T-helper 17 cell (primary cell): Measurements from ENCODE around the gene TEX51. TPM values are rescaled to one million over a fixed set of nuclear protein-coding genes. Genes with fewer than 3 reads are reported as not detected.

ENCODE experiments used
- ATAC-seq: fragments of 150-1000 bp; cut with Tn5 transposase; 2 replicates; pipeline ENCODE4 v1.10.0; 2021; ENCODE audit warnings: mild to moderate bottlenecking, moderate library complexity
- DNase-seq, 3 donors: peaks; one replicate each; pipeline versions ENCODE4 v3.0.0 to v3.0.0-alpha.2; 2020 to 2021
- H3K9me3 ChIP-seq: one replicate; pipeline ENCODE4 v1.7.0; 2013; ENCODE audit warnings: low read length, mild to moderate bottlenecking; ENCODE audit not compliant: control insufficient read depth, poor library complexity, severe bottlenecking
- H3K27ac Mint-ChIP-seq: one replicate; pipeline ENCODE4 v1.8.0; 2022; ENCODE audit warnings: mild to moderate bottlenecking, moderate library complexity, mixed read lengths
- H3K27me3 Mint-ChIP-seq: one replicate; pipeline ENCODE4 v1.8.0; 2022; ENCODE audit warnings: mixed read lengths
- H3K36me3 Mint-ChIP-seq: one replicate; pipeline ENCODE4 v1.8.0; 2022; ENCODE audit warnings: low read depth, mixed read lengths
- H3K4me1 Mint-ChIP-seq: one replicate; pipeline ENCODE4 v1.8.0; 2022; ENCODE audit warnings: mild to moderate bottlenecking, mixed read lengths
- H3K4me3 Mint-ChIP-seq: one replicate; pipeline ENCODE4 v1.8.0; 2022; ENCODE audit warnings: mild to moderate bottlenecking, moderate library complexity, mixed read lengths
- total RNA-seq, 4 donors: library from RNA in 2 of 4; stranded (reverse) in 2 of 4; gene quantifications; one replicate each; pipeline ENCODE4 v1.2.3 and lab custom pipeline; 2022 to 2026

The TEX51 gene
- not detected for total RNA-seq
- 0 reads per million in 2 donors for total RNA-seq (lab: John Stamatoyannopoulos, UW)

- no peak for DNase-seq
- no peaks in the 10 kb centered on the region for H3K4me1 Mint-ChIP-seq
- no peaks in the 10 kb centered on the region for H3K9me3 ChIP-seq
- no peak for ATAC-seq
- H3K4me3 Mint-ChIP-seq, result no peak within 1 kb of the TSS
- peaks cover 20% of the 10 kb centered on the region for H3K27me3 Mint-ChIP-seq
- H3K27ac Mint-ChIP-seq, result no peak within 1 kb of the TSS
- H3K36me3 Mint-ChIP-seq, result peaks cover 5% of the 10 kb centered on the region
Observed at GRCh38 chr2:126898636-126899035, at the start of gene TEX51. Gene TEX51 (plus strand): TSS chr2:126898890. CDS start chr2:126898919, 29 bp downstream.

DNA sequence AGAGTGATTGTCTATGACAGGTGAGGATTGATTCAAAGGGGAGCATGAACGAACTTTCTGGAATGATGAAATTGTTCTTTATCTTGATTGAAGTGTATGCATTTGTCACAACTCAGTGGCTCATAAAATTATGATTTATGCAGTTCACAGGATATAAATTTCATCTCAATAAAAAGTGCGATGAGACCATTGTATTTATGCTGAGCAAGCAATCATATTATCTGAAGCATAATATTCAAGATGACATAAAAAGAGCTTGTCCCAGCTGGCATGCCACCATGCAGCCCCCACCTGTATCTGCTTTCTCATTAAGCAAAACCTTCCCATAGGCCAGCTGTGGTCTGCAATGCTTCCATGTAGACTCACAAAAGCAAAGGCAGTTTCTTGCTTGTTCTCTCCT lies 49.6 kb upstream of the TEX51 start:
- peaks cover 6% of the 10 kb centered on the region for H3K27me3 Mint-ChIP-seq
- H3K36me3 Mint-ChIP-seq, result no peaks in the 10 kb centered on the region
- no peaks in the 10 kb centered on the region for H3K9me3 ChIP-seq
- ATAC-seq (no peak), DNase-seq (no peak)
- no peaks in the 10 kb centered on the region for H3K4me1 Mint-ChIP-seq
- no peak overlapping the region for H3K4me3 Mint-ChIP-seq
- H3K27ac Mint-ChIP-seq, result no peak overlapping the region

DNA sequence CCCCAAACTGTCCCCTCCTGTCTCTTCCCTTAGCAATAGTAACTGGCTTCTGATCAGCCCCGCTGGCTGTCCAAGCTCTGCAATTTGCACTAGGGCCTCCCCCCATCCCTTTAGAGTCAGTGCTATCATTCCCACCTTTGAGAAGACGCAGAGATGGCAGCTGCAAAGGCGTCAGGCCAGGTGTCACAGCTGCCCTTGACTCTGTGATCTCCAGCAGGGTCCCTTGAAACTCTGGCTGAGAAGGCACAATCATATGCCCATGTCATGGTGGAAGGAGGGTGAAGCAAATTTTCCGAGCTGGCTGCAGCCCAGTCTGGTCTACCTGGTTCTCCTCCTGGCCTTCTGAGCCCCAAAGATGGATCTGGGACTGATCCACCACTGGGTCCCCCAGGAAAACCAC lies 49.2 kb upstream of the TEX51 start:
- no peaks in the 10 kb centered on the region for H3K9me3 ChIP-seq
- Mint-ChIP-seq H3K36me3 (no peaks in the 10 kb centered on the region), H3K4me3 (no peak overlapping the region), H3K27ac (no peak overlapping the region), H3K4me1 (no peaks in the 10 kb centered on the region), H3K27me3 (peaks cover 6% of the 10 kb centered on the region)
- no peak for DNase-seq
- no peak for ATAC-seq

GRCh38 chr2:126849991-126850535 lies 48.6 kb upstream of the TEX51 start:
- H3K9me3 ChIP-seq, result no peaks in the 10 kb centered on the region
- Mint-ChIP-seq H3K27me3 (peaks cover 6% of the 10 kb centered on the region), H3K4me3 (no peak overlapping the region), H3K36me3 (no peaks in the 10 kb centered on the region), H3K27ac (no peak overlapping the region), H3K4me1 (no peaks in the 10 kb centered on the region)
- ATAC-seq, result no peak
- DNase-seq, result no peak

DNA sequence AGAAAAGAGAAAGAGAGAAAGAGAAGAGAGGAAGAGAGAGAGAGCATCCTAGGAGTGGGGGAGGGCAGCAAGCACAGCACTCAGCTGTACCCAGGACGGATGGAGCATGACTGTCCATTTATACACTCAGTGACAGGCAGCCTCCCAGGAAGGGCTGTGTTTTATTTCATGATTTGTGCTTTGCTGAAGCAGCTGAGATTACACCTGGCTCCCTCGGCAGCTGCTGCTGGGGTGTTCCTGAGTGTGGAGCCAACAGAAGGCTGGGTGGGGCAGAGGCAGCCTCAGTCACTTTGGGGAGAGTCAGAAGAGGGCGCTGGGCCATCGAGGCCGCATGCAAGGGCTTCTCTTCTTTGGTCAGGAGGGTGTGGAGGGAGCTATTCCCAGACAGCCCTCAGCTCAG lies 47.8 kb upstream of the TEX51 start:
- H3K27me3 Mint-ChIP-seq, result peaks cover 6% of the 10 kb centered on the region
- ATAC-seq, result no peak
- H3K4me1 Mint-ChIP-seq, result no peaks in the 10 kb centered on the region
- H3K36me3 Mint-ChIP-seq, result no peaks in the 10 kb centered on the region
- no peak for DNase-seq
- no peaks in the 10 kb centered on the region for H3K9me3 ChIP-seq
- no peak overlapping the region for H3K27ac Mint-ChIP-seq
- H3K4me3 Mint-ChIP-seq, result no peak overlapping the region

- Mint-ChIP-seq H3K4me1 (no peaks in the 10 kb centered on the region), H3K27me3 (peaks cover 6% of the 10 kb centered on the region), H3K4me3 (no peak overlapping the region), H3K36me3 (no peaks in the 10 kb centered on the region), H3K27ac (no peak overlapping the region)
- ATAC-seq, result no peak
- DNase-seq, result no peak
- H3K9me3 ChIP-seq, result no peaks in the 10 kb centered on the region
Observed at GRCh38 chr2:126851756-126852155, 46.9 kb upstream of the TEX51 start.

GRCh38 chr2:126852361-126852760 lies 46.3 kb upstream of the TEX51 start:
- H3K27ac Mint-ChIP-seq, result no peak overlapping the region
- H3K36me3 Mint-ChIP-seq, result no peaks in the 10 kb centered on the region
- no peaks in the 10 kb centered on the region for H3K4me1 Mint-ChIP-seq
- peaks cover 6% of the 10 kb centered on the region for H3K27me3 Mint-ChIP-seq
- no peak for DNase-seq
- no peak for ATAC-seq
- no peaks in the 10 kb centered on the region for H3K9me3 ChIP-seq
- no peak overlapping the region for H3K4me3 Mint-ChIP-seq

DNA sequence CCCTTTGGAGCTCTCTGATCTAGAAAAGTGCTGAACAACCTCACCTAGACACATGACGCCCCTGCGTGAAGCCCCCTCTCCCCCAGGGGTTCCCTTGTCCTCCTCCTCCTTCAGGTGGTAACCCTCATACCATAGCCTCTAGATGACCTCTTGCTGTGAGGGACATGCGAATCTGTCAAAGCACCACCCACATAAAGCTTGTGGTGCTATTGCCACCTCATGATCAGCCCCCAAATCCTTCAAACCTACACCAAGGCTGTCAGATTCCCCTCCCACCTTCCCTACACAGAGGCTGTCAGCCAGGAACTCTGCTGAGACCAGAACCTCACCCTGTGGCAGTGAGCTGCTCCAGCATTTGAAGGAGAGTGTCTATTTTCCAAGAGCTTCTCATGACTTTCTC lies 43.1 kb upstream of the TEX51 start:
- no peaks in the 10 kb centered on the region for H3K9me3 ChIP-seq
- H3K36me3 Mint-ChIP-seq, result no peaks in the 10 kb centered on the region
- H3K27me3 Mint-ChIP-seq, result peaks cover 19% of the 10 kb centered on the region
- H3K27ac Mint-ChIP-seq, result no peak overlapping the region
- no peaks in the 10 kb centered on the region for H3K4me1 Mint-ChIP-seq
- no peak for DNase-seq
- no peak overlapping the region for H3K4me3 Mint-ChIP-seq
- ATAC-seq, result no peak

DNA sequence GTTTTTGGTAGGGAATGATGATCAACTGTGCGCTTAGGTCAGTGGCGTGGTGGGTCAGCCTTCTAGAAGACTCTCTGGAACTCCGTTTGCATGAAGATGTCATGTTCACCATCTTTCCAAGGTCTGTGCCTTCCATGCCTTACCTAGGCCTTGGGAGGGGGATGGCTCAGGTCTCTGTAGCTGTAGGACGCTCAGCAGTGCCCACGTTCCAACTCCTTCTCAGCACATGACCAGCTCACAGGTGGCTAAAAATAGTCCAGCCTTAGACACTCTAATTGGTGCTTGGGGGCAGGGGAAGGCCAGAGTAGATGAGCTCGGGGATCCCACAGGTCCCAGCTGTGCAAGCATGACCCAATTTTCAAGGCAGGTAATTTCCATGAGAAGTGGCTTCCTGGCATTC lies 42.3 kb upstream of the TEX51 start:
- no peaks in the 10 kb centered on the region for H3K36me3 Mint-ChIP-seq

DNA sequence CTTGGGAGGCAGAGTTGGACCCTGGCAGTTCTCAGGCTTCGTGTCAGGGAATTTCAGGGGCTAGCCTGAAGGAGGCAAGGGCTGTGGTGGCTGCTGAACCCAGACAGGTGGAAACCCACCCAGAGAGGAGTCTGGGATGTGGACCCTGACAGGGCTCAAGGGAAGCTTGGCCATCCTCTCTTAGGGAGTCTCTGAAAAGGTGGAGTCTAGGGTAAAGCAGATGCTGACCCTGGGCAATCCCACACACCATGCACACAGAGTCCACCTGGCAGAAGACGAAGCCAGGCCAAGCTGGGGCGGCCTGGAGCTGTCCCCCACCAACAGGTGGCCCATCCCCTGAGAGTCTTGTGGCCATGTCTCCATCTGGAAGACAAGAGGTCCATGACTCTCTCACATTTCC lies 41.2 kb upstream of the TEX51 start:
- Mint-ChIP-seq H3K27ac (no peak overlapping the region), H3K4me3 (no peak overlapping the region), H3K4me1 (no peaks in the 10 kb centered on the region), H3K27me3 (peaks cover 34% of the 10 kb centered on the region), H3K36me3 (no peaks in the 10 kb centered on the region)
- ATAC-seq (no peak), DNase-seq (no peak)
- H3K9me3 ChIP-seq, result no peaks in the 10 kb centered on the region

More for the DNA sequence above, 42.3 kb upstream of the TEX51 start:
- DNase-seq (no peak), ATAC-seq (no peak)
- no peak overlapping the region for H3K4me3 Mint-ChIP-seq
- H3K27me3 Mint-ChIP-seq, result peaks cover 26% of the 10 kb centered on the region
- no peak overlapping the region for H3K27ac Mint-ChIP-seq
- H3K9me3 ChIP-seq, result no peaks in the 10 kb centered on the region
- H3K4me1 Mint-ChIP-seq, result no peaks in the 10 kb centered on the region

GRCh38 chr2:126858013-126858412 lies 40.7 kb upstream of the TEX51 start:
- H3K27me3 Mint-ChIP-seq, result peaks cover 39% of the 10 kb centered on the region
- ATAC-seq, result no peak
- H3K4me1 Mint-ChIP-seq, result no peaks in the 10 kb centered on the region
- no peak overlapping the region for H3K27ac Mint-ChIP-seq
- H3K36me3 Mint-ChIP-seq, result no peaks in the 10 kb centered on the region
- H3K4me3 Mint-ChIP-seq, result no peak overlapping the region
- no peak for DNase-seq
- no peaks in the 10 kb centered on the region for H3K9me3 ChIP-seq

GRCh38 chr2:126858436-126858835 lies 40.3 kb upstream of the TEX51 start:
- Mint-ChIP-seq H3K36me3 (no peaks in the 10 kb centered on the region), H3K4me1 (no peaks in the 10 kb centered on the region), H3K4me3 (no peak overlapping the region), H3K27ac (no peak overlapping the region), H3K27me3 (peaks cover 41% of the 10 kb centered on the region)
- no peak for ATAC-seq
- no peak for DNase-seq
- no peaks in the 10 kb centered on the region for H3K9me3 ChIP-seq

- no peaks in the 10 kb centered on the region for H3K9me3 ChIP-seq
- no peaks in the 10 kb centered on the region for H3K36me3 Mint-ChIP-seq
- ATAC-seq (no peak), DNase-seq (no peak)
- no peak overlapping the region for H3K27ac Mint-ChIP-seq
- no peaks in the 10 kb centered on the region for H3K4me1 Mint-ChIP-seq
- H3K4me3 Mint-ChIP-seq, result no peak overlapping the region
- H3K27me3 Mint-ChIP-seq, result peaks cover 47% of the 10 kb centered on the region
Observed at GRCh38 chr2:126858991-126859390, 39.7 kb upstream of the TEX51 start.

DNA sequence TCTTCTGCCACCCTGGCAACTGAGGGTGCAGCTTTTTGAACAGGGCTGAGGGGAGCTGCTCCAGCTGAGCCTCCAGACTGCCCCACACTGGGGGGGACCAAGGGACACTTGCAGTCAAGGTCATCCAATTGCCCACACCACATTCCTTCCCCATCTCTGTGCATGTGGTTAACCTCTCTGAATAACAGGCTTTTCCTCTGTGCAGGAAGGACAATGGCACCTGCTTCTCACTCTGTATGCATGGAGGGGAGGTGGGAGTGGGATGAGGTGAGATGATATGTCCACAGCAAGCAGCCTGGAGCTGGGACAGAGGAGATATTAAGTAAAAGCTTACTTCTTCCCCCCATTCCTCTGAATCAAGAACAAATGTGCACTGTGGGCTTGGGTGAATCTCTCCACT lies 39.1 kb upstream of the TEX51 start:
- Mint-ChIP-seq H3K4me3 (no peak overlapping the region), H3K27me3 (peaks cover 50% of the 10 kb centered on the region), H3K27ac (no peak overlapping the region), H3K4me1 (no peaks in the 10 kb centered on the region), H3K36me3 (no peaks in the 10 kb centered on the region)
- DNase-seq (no peak), ATAC-seq (no peak)
- H3K9me3 ChIP-seq, result no peaks in the 10 kb centered on the region
